Cardiac fibroblast (primary cell): ENCODE data around the gene OPCML.

Experiments used
- DNase-seq, 2 donors: peaks; one replicate each; pipeline versions ENCODE4 v3.0.0 to v3.0.0-alpha.2; 2010; ENCODE audit warnings: low read depth in 2 of 2
- H3K4me3 ChIP-seq, 2 donors: replicated peaks in 1 of 2; 1 replicate in 1 of 2; 2 replicates in 1 of 2; pipeline ENCODE4 v1.5.1; 2011; ENCODE audit warnings: low read depth in 2 of 2, low read length in 2 of 2, mild to moderate bottlenecking in 2 of 2, moderate library complexity in 1 of 2
- CTCF ChIP-seq: IDR thresholded peaks from one replicate; pipeline ENCODE4 v1.5.1; 2011; ENCODE audit warnings: low read depth, mild to moderate bottlenecking, low read length, inconsistent platforms

Gene OPCML

GRCh38 chr11:132648851-132649250 is 883.5 kb downstream of the OPCML start:
- DNase-seq = no peak
- H3K4me3 ChIP-seq = no peak overlapping the region
- TF ChIP-seq CTCF = no peak

GRCh38 chr11:132646890-132647289 is 885.4 kb downstream of the OPCML start:
- DNase-seq = no peak
- no peak overlapping the region for H3K4me3 ChIP-seq
- TF ChIP-seq CTCF = no peak

GRCh38 chr11:132644520-132645239 is 887.6 kb downstream of the OPCML start:
- no peak overlapping the region for H3K4me3 ChIP-seq
- no peak for DNase-seq
- TF ChIP-seq CTCF = no peak

- TF ChIP-seq CTCF = no peak
- no peak overlapping the region for H3K4me3 ChIP-seq
- DNase-seq = no peak
Measured at GRCh38 chr11:132643239-132643638, 889.1 kb downstream of the OPCML start.

GRCh38 chr11:132640952-132641351 is 891.3 kb downstream of the OPCML start:
- H3K4me3 ChIP-seq = no peak overlapping the region
- no peak for TF ChIP-seq CTCF
- DNase-seq = no peak

- no peak overlapping the region for H3K4me3 ChIP-seq
- DNase-seq = no peak
- TF ChIP-seq CTCF = no peak
Measured at GRCh38 chr11:132639986-132640385, 892.3 kb downstream of the OPCML start.

- no peak for TF ChIP-seq CTCF
- DNase-seq = no peak
- no peak overlapping the region for H3K4me3 ChIP-seq
Measured at GRCh38 chr11:132639403-132639802, 892.9 kb downstream of the OPCML start.
